Adrenal gland (tissue), 12 donors: Measurements from ENCODE around the gene ACOT11. TPM values are rescaled to one million over a fixed set of nuclear protein-coding genes. Genes with fewer than 3 reads are reported as not detected.
A peak's percentile ranks its signal among the peaks of the same experiment; 100 is the strongest.

Experiments used
- DNase-seq, 7 donors: peaks; one replicate each; pipeline ENCODE4 v3.0.0-alpha.2; 2019 to 2020
- H3K27ac ChIP-seq, 5 donors: fragments of 200-600 bp; sonication (generic) in 4 of 5; 1 replicate in 3 of 5; 2 replicates in 2 of 5; pipeline versions ENCODE4 v1.5.1 to v1.8.0; 2016 to 2020; ENCODE audit warnings: mild to moderate bottlenecking in 1 of 5
- H3K27me3 ChIP-seq: fragments of 200-600 bp; 2 replicates; pipeline ENCODE4 v1.8.0; 2021
- H3K36me3 ChIP-seq, 2 donors: fragments of 200-600 bp; replicated peaks in 1 of 2; 1 replicate in 1 of 2; 2 replicates in 1 of 2; pipeline versions ENCODE4 v1.5.1 to v1.8.0; 2018 to 2022
- H3K4me1 ChIP-seq, 2 donors: fragments of 200-600 bp; replicated peaks in 1 of 2; 1 replicate in 1 of 2; 2 replicates in 1 of 2; pipeline versions ENCODE4 v1.5.1 to v1.8.0; 2018 to 2021
- H3K4me3 ChIP-seq, 4 donors: fragments of 200-600 bp; sonication (generic) in 3 of 4; one replicate each; pipeline ENCODE4 v1.5.1; 2016 to 2018
- H3K9me3 ChIP-seq, 3 donors: fragments of 200-600 bp; sonication (generic) in 1 of 3; replicated peaks in 1 of 3; 1 replicate in 2 of 3; 2 replicates in 1 of 3; pipeline versions ENCODE4 v1.5.1 to v1.8.0; 2016 to 2021
- CTCF ChIP-seq, 6 experiments: fragments of 450-650 bp in 4 of 6; fragments of 200-600 bp in 2 of 6; sonication (generic) in 1 of 6; IDR thresholded peaks; 1 replicate in 5 of 6; 2 replicates in 1 of 6; pipeline versions ENCODE4 v1.5.1 to v1.8.0; 2016 to 2021; ENCODE audit warnings: antibody characterized with exemption in 6 of 6, mild to moderate bottlenecking in 2 of 6, moderate library complexity in 1 of 6
- POLR2A ChIP-seq, 2 donors: fragments of 450-650 bp; IDR thresholded peaks; one replicate each; pipeline ENCODE4 v1.6.1; 2017; ENCODE audit warnings: antibody characterized with exemption in 2 of 2, mild to moderate bottlenecking in 2 of 2, moderate library complexity in 1 of 2
- WGBS, 4 donors: extraction: QIAGEN DNeasy Blood & Tissue Kit in 2 of 4; methylation state at CpG; one replicate each; pipeline versions ENCODE4 v1.1.5 to v1.1.7; 2013 to 2017; 5-methylcytosine and 5-hydroxymethylcytosine counted together
- intact Hi-C, 2 donors: fragments of 100-400 bp; cut with DNase I; formaldehyde crosslinking; loops; one replicate each; pipeline versions ENCODE4 v1.14.1 to v1.15.0; 2022 to 2023
- polyA plus RNA-seq, 3 donors: library from polyadenylated mRNA; stranded (reverse); fragments of 200-250 nt in 2 of 3; fragments of 350-450 nt in 1 of 3; fragmentation: Illumina TruSeq in 1 of 3; extraction: RNeasy Lipid Tissue Mini Kit (QIAGEN cat#74804) in 1 of 3; gene quantifications; one replicate each; pipeline ENCODE4 v1.2.3, GENCODE V29; 2013 to 2014
- total RNA-seq, 9 donors: library from RNA; depleted of rRNA in 4 of 9; stranded (reverse); fragments of >200 nt in 4 of 9; fragments of 120-200 nt in 1 of 9; fragmentation: NEBNext Ultra II Directional in 1 of 9; extraction: Animal tissue kit (Norgen Biotek cat#: 25700) in 1 of 9; gene quantifications; one replicate each; pipeline versions ENCODE4 v1.1.0 to v1.2.4, GENCODE V29; 2013 to 2023
- donor health status: healthy with polysubstance abuse.
- donor health status: Bipolar disorder and iron deficiency.
- donor health status: DM: yes; HTN: yes; CAD: no.
- donor health status: DM: no; HTN: no; CAD: no.
- donor health status: DM: no; HTN: no; CAD: no.
- donor health status: DM: yes; HTN: yes; CAD: no.

Gene ACOT11
- total and polyA plus RNA-seq, 12 donors = 1.6 to 12.7 (median 9.1) TPM

- intact Hi-C loops = no loop called here
- no peaks in the 10 kb centered on the region for H3K9me3 ChIP-seq
- no peak for DNase-seq
- 54 to 57% (median 56%) methylated on average over 12 of the region's 12 CpGs for WGBS, 4 donors
- peak overlapping the region in 1 of 4 donors; percentile 51 for H3K4me3 ChIP-seq
- H3K4me1 ChIP-seq = peaks cover 0 to 27% of the 10 kb centered on the region in 2 donors
- peak overlapping the region in 2 of 5 donors; percentile 48 to 68 for H3K27ac ChIP-seq
- H3K36me3 ChIP-seq = no peaks in the 10 kb centered on the region
- no peaks in the 10 kb centered on the region for H3K27me3 ChIP-seq
- TF ChIP-seq CTCF (IDR thresholded peaks at IDR 0.05) = no peak
- TF ChIP-seq POLR2A (IDR thresholded peaks at IDR 0.05) = no peak
Measured at GRCh38 chr1:54542962-54543539, 5.0 kb upstream of the ACOT11 start.

GRCh38 chr1:54543729-54544496 is 4.1 kb upstream of the ACOT11 start:
- no peaks in the 10 kb centered on the region for H3K27me3 ChIP-seq
- H3K36me3 ChIP-seq = no peaks in the 10 kb centered on the region
- intact Hi-C loops = no loop called here
- H3K4me3 ChIP-seq = no peak overlapping the region
- H3K4me1 ChIP-seq = peaks cover 6 to 27% of the 10 kb centered on the region in 2 donors
- H3K9me3 ChIP-seq = no peaks in the 10 kb centered on the region
- 77 to 83% (median 81%) methylated on average over 13 of the region's 13 CpGs for WGBS, 4 donors
- TF ChIP-seq POLR2A (IDR thresholded peaks at IDR 0.05) = no peak
- no peak for TF ChIP-seq CTCF (IDR thresholded peaks at IDR 0.05)
- DNase-seq = no peak
- H3K27ac ChIP-seq = no peak overlapping the region

GRCh38 chr1:54545916-54546635 is 2.0 kb upstream of the ACOT11 start:
- H3K36me3 ChIP-seq = no peaks in the 10 kb centered on the region
- no peaks in the 10 kb centered on the region for H3K27me3 ChIP-seq
- intact Hi-C loops = no loop called here
- H3K9me3 ChIP-seq = no peaks in the 10 kb centered on the region
- TF ChIP-seq POLR2A (IDR thresholded peaks at IDR 0.05) = no peak
- H3K27ac ChIP-seq = no peak overlapping the region
- no peak overlapping the region for H3K4me3 ChIP-seq
- no peak for DNase-seq
- 90 to 94% (median 92%) methylated on average over 10 to 11 of the region's 11 CpGs for WGBS, 4 donors
- peaks cover 8 to 27% of the 10 kb centered on the region in 2 donors for H3K4me1 ChIP-seq

- H3K36me3 ChIP-seq = no peaks in the 10 kb centered on the region
- H3K27ac ChIP-seq = peak overlapping the region in 1 of 5 donors; percentile 84
- intact Hi-C loops = no loop called here
- H3K27me3 ChIP-seq = no peaks in the 10 kb centered on the region
- no peaks in the 10 kb centered on the region for H3K9me3 ChIP-seq
- no peak overlapping the region for H3K4me3 ChIP-seq
- TF ChIP-seq CTCF (IDR thresholded peaks at IDR 0.05) (no peak), POLR2A (IDR thresholded peaks at IDR 0.05) (no peak)
- DNase-seq = no peak
- peaks cover 8 to 21% of the 10 kb centered on the region in 2 donors for H3K4me1 ChIP-seq
- 77 to 92% (median 86%) methylated on average over 9 to 10 of the region's 10 CpGs for WGBS, 4 donors
Measured at GRCh38 chr1:54546651-54547401, 1.2 kb upstream of the ACOT11 start.
